Activated T-helper 9 cell treated with anti-CD3 and anti-CD28 coated beads, Interleukin-2, amount 50 U/mL, for 16 hours (primary cell): ENCODE measurements around the gene SLC37A4.
"Not testable (repeated sequence)": the region's sequence is repeated elsewhere in the genome, so short reads cannot be mapped to it uniquely, and the experiment has no call there.

ENCODE experiments used
- DNase-seq: peaks from one replicate; pipeline ENCODE4 v3.0.0-alpha.2; 2020; ENCODE audit warnings: low read depth

SLC37A4 gene

DNA sequence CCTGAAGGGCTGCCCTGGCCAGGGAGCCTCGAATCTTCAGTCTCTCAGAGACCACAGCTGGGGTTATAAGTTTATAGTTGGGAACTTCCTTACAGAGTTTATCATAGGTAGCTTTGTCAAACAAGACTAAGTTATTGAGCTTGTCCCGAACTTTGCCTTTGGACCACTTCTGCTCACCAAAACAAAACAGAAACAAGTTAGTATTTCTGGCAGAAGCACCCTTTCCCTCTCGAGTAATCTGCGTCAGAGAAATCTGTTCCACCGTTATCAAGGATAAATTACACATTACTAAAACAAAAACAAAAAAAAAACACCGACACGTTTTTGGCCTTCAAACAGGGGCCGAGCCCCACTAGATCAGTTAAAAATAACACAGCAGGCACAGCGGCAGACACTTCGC, 13.3 kb downstream of the SLC37A4 start:
- DNase-seq = not testable (repeated sequence)

- no peak for DNase-seq
These were observed 14.3 kb downstream of the SLC37A4 start for GRCh38 chr11:119016216-119017009.

DNA sequence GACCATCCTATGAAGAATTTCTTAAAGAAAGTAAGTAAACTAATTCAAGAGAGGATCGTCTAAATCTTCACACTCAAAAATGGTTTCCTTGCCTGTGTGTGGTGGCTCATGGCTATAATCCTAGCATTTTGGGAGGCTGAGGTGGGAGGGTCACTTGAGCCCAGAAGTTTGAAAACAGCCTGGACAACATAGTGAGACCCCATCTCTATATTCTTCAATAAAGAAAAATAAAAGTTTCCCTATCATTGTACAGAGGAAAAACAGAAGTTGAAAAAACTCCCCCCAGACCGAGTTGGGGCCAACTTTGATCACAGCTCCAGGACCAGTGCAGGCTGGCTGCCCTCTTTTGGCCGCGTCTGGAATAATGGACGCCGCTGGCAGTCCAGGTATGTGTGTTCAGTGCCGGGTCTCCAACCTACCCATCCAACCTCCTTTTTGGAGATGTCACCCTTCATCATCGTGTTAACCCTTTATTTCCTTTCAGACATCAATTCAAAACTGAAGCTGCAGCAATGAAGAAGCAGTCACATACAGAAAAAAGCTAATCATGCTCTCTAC, 15.5 kb downstream of the SLC37A4 start:
- DNase-seq = no peak

- DNase-seq = no peak
These were observed 16.3 kb downstream of the SLC37A4 start for GRCh38 chr11:119014209-119014924.

- no peak for DNase-seq
These were observed 18.0 kb downstream of the SLC37A4 start for GRCh38 chr11:119012629-119013170.

DNA sequence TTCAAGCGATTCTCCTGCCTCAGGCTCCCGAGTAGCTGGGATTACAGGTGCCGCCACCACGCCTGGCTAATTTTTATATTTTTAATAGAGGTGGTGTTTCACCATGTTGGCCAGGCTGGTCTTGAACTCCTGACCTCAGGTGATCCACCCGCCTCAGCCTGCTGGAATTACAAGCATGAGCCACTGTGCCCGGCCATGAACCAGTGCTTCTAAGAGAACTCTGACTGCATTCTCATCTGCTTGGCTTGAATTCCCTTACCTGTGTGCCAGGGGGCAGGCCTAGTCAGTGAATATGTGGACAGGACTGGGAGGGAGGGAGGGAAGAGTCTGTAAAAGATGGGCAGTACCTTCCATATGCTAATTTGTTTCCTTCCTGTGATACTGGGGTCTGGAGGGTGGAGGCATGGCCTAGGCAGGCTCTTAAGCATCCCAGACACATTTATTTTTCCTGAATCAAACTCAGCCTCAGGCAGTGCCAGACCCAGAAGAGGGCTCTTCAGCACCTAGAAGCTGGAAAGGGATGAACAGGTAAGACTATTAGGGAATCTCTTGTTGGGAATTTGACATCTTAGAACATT, 19.1 kb downstream of the SLC37A4 start:
- no peak for DNase-seq

GRCh38 chr11:119006656-119007055, 24.0 kb downstream of the SLC37A4 start:
- no peak for DNase-seq

DNA sequence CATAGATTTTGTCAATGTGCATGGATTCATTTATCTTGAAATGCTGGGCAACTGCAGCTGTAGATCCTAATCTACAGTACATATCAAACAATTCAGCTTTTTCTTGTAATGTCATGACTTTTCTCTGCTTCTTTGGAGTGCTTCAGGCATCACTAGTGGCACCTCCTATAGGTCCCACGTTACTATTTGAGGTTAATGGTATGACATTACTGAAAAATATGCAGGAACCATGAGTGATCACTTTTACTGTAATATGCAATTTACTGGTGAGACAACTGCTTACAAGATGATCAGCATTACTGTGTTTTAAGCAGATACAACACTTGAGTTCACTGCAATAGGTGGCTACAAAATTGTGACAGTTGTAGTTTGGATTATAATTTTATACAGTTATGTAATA, 29.8 kb downstream of the SLC37A4 start:
- no peak for DNase-seq

DNA sequence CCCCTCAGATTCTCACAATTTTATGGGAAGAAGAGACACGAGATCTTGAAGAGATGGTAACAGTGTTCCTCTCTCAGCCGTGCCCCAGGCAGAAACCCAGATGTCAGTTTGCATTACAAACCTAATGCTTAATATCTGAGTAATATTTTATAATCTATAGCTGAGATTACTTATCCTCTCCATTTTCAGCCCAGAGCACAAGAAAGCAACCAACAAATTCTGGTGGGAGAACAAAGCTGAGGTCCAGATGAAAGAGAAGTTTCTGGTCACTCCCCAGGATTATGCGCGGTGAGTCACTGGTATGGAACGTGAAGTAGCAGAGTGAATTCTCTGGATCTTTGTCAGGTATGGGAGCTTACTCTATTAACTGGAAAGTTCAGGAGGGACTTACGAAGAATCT, 31.9 kb downstream of the SLC37A4 start:
- no peak for DNase-seq

- DNase-seq = no peak
These were observed 32.3 kb downstream of the SLC37A4 start for GRCh38 chr11:118998388-118998717.

- peak; percentile 97 for DNase-seq
These were observed 32.9 kb downstream of the SLC37A4 start, which contains the start of gene CENATAC for GRCh38 chr11:118997627-118998387. TSS of gene CENATAC (plus strand) at chr11:118998138. CDS start at chr11:118998198, 60 bp downstream.

GRCh38 chr11:118996926-118997626, 33.6 kb downstream of the SLC37A4 start:
- DNase-seq = peak; percentile 19

DNA sequence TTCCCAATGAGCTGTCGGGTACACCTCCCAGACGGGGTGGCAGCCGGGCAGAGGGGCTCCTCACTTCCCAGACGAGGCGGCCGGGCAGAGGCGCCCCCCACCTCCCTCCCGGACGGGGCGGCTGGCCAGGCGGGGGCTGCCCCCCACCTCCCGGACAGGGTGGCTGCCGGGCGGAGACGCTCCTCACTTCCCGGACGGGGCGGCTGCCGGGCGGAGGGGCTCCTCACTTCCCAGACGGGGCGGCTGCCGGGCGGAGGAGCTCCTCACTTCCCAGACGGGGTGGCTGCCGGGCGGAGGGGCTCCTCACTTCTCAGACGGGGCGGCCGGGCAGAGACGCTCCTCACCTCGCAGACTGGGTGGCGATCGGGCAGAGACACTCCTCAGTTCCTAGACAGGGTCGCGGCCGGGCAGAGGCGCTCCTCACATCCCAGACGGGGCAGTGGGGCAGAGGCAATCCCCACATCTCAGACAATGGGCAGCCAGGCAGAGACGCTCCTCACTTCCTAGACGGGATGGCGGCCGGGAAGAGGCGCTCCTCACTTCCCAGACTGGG, 39.1 kb downstream of the SLC37A4 start:
- not testable (repeated sequence) for DNase-seq

DNA sequence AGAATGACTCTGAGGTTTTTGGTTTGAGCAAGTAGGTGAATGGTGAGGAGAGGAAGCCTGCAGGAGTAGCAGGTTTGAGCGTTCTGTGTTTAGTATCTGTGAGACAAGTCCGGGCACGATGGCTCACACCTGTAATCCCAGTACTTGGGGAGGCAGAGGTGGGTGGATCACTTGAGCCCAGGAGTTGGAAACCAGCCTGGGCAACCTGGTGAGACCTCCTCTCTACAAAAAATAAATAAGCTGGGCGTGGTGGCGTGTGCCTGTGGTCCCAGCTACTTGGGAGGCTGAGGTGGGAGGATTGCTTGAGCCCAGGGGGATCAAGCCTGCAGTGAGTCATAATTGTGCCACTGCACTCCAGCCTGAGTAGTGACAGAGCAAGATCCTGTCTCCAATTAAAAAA, 42.4 kb downstream of the SLC37A4 start:
- DNase-seq = no peak

DNA sequence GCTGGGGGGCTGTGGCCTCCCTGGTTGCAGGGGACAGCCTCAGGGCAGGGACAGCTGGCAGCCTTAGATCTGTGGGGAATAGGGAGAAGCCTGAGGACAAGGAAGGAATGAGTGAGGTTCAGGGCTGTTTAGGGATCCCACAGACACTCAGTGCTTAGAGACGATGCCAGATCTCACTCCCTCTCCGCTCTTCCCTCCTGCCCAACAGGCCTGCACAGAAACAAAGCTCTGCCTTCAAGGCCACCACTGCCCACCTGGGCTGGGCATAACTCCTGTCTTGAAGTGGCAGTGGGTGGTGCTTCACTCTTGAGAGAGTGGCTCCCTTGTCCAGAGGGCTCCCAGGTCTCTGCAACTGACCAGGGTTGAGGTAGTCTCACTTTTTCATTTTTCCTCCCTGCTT, 45.9 kb downstream of the SLC37A4 start:
- DNase-seq = no peak

DNA sequence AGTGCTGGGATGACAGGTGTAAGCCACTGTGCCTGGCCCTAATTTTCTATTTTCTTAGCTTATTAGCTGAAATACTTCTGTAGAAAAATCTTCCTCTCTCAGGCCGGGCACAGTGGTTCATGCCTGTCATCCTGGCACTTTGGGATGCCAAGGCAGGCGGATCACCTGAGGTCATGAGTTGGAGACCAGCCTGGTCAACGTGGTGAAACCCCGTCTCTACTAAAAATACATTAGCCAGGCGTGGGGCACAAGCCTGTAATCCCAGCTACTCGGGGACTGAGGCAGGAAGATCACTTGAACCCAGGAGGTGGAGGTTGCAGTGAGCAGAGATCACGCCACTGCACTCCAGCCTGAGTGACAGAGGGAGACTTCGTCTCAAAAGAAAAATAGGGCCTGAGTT, 46.3 kb downstream of the SLC37A4 start:
- DNase-seq = not testable (repeated sequence)

DNA sequence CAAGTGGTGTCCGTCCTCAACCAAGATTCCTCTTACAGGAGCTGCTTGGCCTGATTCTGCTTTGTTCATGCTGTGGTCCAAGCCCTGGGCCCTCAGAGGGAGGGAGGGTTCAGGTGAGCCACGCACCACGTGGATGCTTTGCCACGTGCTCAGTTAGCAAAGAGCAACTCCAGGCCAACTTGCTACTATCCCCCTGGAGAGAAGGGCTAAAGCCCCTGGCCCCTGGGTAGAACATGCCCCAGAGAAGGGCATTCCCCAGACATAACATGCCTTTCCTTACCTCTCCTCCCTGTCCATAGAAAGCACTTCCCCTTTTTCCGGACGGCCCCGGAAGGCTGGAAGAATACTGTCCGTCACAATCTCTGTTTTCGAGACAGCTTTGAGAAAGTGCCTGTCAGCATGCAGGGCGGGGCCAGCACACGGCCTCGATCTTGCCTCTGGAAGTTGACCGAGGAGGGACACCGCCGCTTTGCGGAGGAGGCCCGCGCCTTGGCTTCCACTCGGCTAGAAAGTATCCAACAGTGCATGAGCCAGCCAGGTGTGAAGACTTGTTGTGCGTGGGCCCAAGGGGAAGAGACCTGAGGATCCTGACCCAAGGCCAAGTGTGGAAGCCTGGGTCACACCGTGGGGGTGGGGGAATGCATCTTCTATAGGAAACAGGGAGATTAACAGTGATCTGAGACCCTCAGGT, 50.3 kb downstream of the SLC37A4 start:
- DNase-seq = no peak

DNA sequence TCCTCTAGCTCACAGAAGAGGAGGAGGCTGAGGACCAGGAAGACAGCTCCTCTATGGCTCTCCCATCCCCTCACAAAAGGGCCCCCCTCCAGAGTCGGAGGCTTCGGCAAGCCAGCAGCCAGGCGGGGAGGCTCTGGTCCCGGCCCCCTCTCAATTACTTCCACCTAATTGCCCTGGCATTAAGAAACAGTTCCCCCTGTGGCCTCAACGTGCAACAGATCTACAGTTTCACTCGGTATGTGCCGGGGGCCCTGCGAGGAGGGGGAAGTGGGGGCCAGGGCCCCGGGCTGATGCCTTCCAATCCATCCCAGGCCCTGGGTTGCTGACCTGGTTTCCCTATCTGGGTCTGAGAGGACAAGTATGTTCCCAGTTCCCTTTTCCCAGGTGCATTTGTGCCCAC, 51.2 kb downstream of the SLC37A4 start:
- no peak for DNase-seq

DNA sequence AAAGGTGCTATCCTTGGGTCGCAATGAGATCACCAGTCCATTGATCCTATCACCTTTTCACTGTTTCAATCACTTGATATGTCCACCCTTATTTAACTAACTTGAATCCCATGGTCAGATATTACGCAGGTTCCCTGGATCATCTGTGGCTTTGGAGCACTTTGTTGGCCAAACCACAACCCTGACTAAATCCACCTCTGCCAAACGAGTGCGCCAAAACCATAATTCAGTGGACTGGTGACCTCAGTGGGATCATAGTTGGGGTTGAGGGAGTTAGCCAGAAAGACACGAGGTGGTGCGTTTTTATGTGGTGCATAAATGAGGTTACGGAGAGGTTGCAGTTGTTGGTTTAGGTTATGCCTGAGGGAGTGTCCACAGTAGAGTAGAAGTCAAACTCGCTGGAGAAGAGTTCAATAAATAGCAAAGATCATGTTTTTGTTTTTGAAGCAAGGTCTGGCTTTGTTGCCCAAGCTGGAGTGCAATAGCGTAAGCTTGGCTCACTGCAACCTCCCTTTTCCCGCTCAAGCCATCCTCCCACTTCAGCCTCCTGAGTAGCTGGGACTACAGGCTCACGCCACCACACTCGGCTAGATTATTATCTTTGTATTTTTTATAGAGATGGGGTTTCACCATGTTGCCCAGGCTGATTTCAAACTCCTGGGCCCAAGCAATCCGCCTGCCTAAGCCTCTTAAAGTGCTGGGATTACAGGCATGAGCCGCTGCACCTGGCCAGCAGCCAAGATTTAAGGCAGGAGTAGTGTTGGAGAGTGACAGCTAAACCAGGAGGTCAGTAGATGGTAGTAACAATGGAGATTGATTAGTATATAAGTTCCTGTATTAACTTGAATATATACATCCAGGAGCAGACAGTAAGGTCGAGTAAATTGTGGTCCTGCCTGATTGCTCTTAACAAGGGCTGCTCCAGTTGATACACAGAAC, 54.6 kb downstream of the SLC37A4 start:
- no peak for DNase-seq
